Psoas muscle (tissue), 8 donors: ENCODE measurements around the gene JPH3. TPM values are rescaled to one million over a fixed set of nuclear protein-coding genes. Genes with fewer than 3 reads are reported as not detected.

Experiments used
- ATAC-seq, 4 donors: fragments of 200-7000 bp; cut with Tn5 transposase; one replicate each; pipeline ENCODE4 v1.9.1; 2020; ENCODE audit warnings: moderate library complexity in 3 of 4, mild to moderate bottlenecking in 2 of 4
- DNase-seq, 2 donors: peaks; one replicate each; pipeline ENCODE4 v3.0.0-alpha.2; 2020
- H3K27ac ChIP-seq: fragments of 200-600 bp; one replicate; pipeline ENCODE4 v1.8.0; 2022
- H3K27me3 ChIP-seq, 3 donors: fragments of 200-600 bp in 1 of 3; one replicate each; pipeline versions ENCODE4 v1.6.1 to v1.8.0; 2013 to 2022; ENCODE audit warnings: low read length in 2 of 3, mild to moderate bottlenecking in 2 of 3, moderate library complexity in 1 of 3; ENCODE audit not compliant: insufficient read depth in 3 of 3
- H3K36me3 ChIP-seq, 2 donors: fragments of 200-600 bp in 1 of 2; one replicate each; pipeline versions ENCODE4 v1.6.1 to v1.8.0; 2013 to 2022; ENCODE audit warnings: low read depth in 1 of 2, mild to moderate bottlenecking in 1 of 2, moderate library complexity in 1 of 2; ENCODE audit not compliant: insufficient read depth in 1 of 2
- H3K4me1 ChIP-seq: fragments of 200-600 bp; one replicate; pipeline ENCODE4 v1.8.0; 2022
- H3K4me3 ChIP-seq: fragments of 200-600 bp; one replicate; pipeline ENCODE4 v1.8.0; 2022; ENCODE audit warnings: mild to moderate bottlenecking
- H3K9me3 ChIP-seq: fragments of 200-600 bp; one replicate; pipeline ENCODE4 v1.8.0; 2022
- CTCF ChIP-seq: fragments of 200-600 bp; IDR thresholded peaks from one replicate; pipeline ENCODE4 v1.8.0; 2022; ENCODE audit warnings: antibody characterized with exemption
- WGBS, 3 donors: extraction: QIAGEN DNeasy Blood & Tissue Kit; methylation state at CpG; one replicate each; pipeline versions ENCODE4 v1.1.6 to v1.1.7; 2013; 5-methylcytosine and 5-hydroxymethylcytosine counted together
- intact Hi-C, 2 donors: fragments of 100-400 bp; cut with DNase I; formaldehyde crosslinking; loops; one replicate each; pipeline versions ENCODE4 v1.11.0 to v1.14.2; 2022
- polyA plus RNA-seq, 3 donors: library from polyadenylated mRNA; stranded (reverse); fragments of 200-250 nt; gene quantifications; one replicate each; pipeline ENCODE4 v1.2.3, GENCODE V29; 2013
- total RNA-seq, 4 donors: library from RNA; stranded (reverse); fragmentation: NEBNext Ultra II Directional in 2 of 4; extraction: Animal tissue kit (Norgen Biotek cat#: 25700) in 2 of 4; gene quantifications; one replicate each; pipeline versions ENCODE4 v1.2.1 to v1.2.4, GENCODE V29; 2021 to 2023
- donor health status: healthy with polysubstance abuse.
- donor health status: DM: no; HTN: no; CAD: no; lungs with moderate emphysema.
- donor health status: Bipolar disorder and iron deficiency.
- donor health status: healthy.
- donor health status: DM: yes; HTN: yes; CAD: no.
- donor health status: DM: no; HTN: no; CAD: no.
- donor health status: DM: no; HTN: no; CAD: no.
- donor health status: DM: yes; HTN: yes; CAD: no.

The JPH3 gene
- total and polyA plus RNA-seq, 7 donors = 0.03 to 0.13 (median 0.04) TPM; not detected in 2

GRCh38 chr16:87613961-87614360 is 11.7 kb downstream of the JPH3 start:
- no peaks in the 10 kb centered on the region for H3K9me3 ChIP-seq
- no peaks in the 10 kb centered on the region for H3K36me3 ChIP-seq
- no peak overlapping the region for H3K4me3 ChIP-seq
- no peak for DNase-seq
- TF ChIP-seq CTCF = no peak
- ATAC-seq = no peak
- intact Hi-C loops = no loop called here
- H3K27ac ChIP-seq = no peak overlapping the region
- H3K4me1 ChIP-seq = no peaks in the 10 kb centered on the region
- H3K27me3 ChIP-seq = peaks cover 0 to 34% (median 10%) of the 10 kb centered on the region in 3 donors
- WGBS, 3 donors = 80 to 83% (median 82%) methylated on average over 10 of the region's 10 CpGs

- H3K27me3 ChIP-seq = peaks cover 0 to 42% (median 11%) of the 10 kb centered on the region in 3 donors
- intact Hi-C loops = no loop called here
- no peak overlapping the region for H3K4me3 ChIP-seq
- H3K9me3 ChIP-seq = no peaks in the 10 kb centered on the region
- H3K27ac ChIP-seq = no peak overlapping the region
- no peaks in the 10 kb centered on the region for H3K36me3 ChIP-seq
- TF ChIP-seq CTCF = no peak
- ATAC-seq (no peak), DNase-seq (no peak)
- no peaks in the 10 kb centered on the region for H3K4me1 ChIP-seq
- WGBS, 3 donors = 69 to 75% (median 70%) methylated on average over 18 to 19 of the region's 19 CpGs
These were observed 13.3 kb downstream of the JPH3 start for GRCh38 chr16:87615621-87616041.

GRCh38 chr16:87616556-87616955 is 14.2 kb downstream of the JPH3 start:
- Histone ChIP-seq H3K9me3 (no peaks in the 10 kb centered on the region), H3K4me1 (no peaks in the 10 kb centered on the region), H3K4me3 (no peak overlapping the region), H3K27me3 (peaks cover 0 to 42% (median 11%) of the 10 kb centered on the region in 3 donors), H3K27ac (no peak overlapping the region), H3K36me3 (no peaks in the 10 kb centered on the region)
- intact Hi-C loops = no loop called here
- 73 to 77% (median 77%) methylated on average over 17 of the region's 17 CpGs for WGBS, 3 donors
- ATAC-seq = no peak
- no peak for DNase-seq
- TF ChIP-seq CTCF = no peak

- WGBS, 3 donors = 50 to 60% (median 58%) methylated on average over 12 of the region's 12 CpGs
- intact Hi-C loops = no loop called here
- Histone ChIP-seq H3K4me1 (no peaks in the 10 kb centered on the region), H3K4me3 (no peak overlapping the region), H3K27me3 (peaks cover 0 to 37% (median 11%) of the 10 kb centered on the region in 3 donors), H3K36me3 (no peaks in the 10 kb centered on the region), H3K9me3 (no peaks in the 10 kb centered on the region), H3K27ac (no peak overlapping the region)
- no peak for TF ChIP-seq CTCF
- DNase-seq (no peak), ATAC-seq (no peak)
These were observed 15.9 kb downstream of the JPH3 start for GRCh38 chr16:87618216-87618615.
